BLaER1 treated with 17β-estradiol and CSF1 and Interleukin-3, amounts not matched to agents 10 nM and 100 nM (cell line): ENCODE measurements around the gene NECTIN2.

Source experiments
- H3K27ac ChIP-seq, 11 experiments: shearing (Covaris generic); formaldehyde crosslinking; 2 replicates each; pipeline ENCODE4 v1.8.1; 2022
- H3K27me3 ChIP-seq, 11 experiments: shearing (Covaris generic); formaldehyde crosslinking; 2 replicates each; pipeline ENCODE4 v1.8.1; 2022
- H3K36me3 ChIP-seq, 11 experiments: shearing (Covaris generic); formaldehyde crosslinking; 2 replicates each; pipeline ENCODE4 v1.8.1; 2022
- H3K4me1 ChIP-seq, 10 experiments: shearing (Covaris generic); formaldehyde crosslinking; 2 replicates each; pipeline ENCODE4 v1.8.1; 2022
- H3K4me2 ChIP-seq, 11 experiments: shearing (Covaris generic); formaldehyde crosslinking; 2 replicates each; pipeline ENCODE4 v1.8.1; 2022
- H3K4me3 ChIP-seq, 10 experiments: shearing (Covaris generic); formaldehyde crosslinking; 2 replicates each; pipeline ENCODE4 v1.8.1; 2022
- H3K9ac ChIP-seq, 11 experiments: shearing (Covaris generic); formaldehyde crosslinking; 2 replicates each; pipeline ENCODE4 v1.8.1; 2022
- H3K9me3 ChIP-seq, 11 experiments: shearing (Covaris generic); formaldehyde crosslinking; replicated peaks in 1 of 11; 2 replicates each; pipeline ENCODE4 v1.8.1; 2022
- H4K20me1 ChIP-seq, 11 experiments: shearing (Covaris generic); formaldehyde crosslinking; 2 replicates each; pipeline ENCODE4 v1.8.1; 2022
- Cebpa-rat ChIP-seq, 11 experiments: shearing (Covaris generic); IDR thresholded peaks; 2 replicates each; pipeline ENCODE4 v1.8.1; 2022

NECTIN2 gene

DNA sequence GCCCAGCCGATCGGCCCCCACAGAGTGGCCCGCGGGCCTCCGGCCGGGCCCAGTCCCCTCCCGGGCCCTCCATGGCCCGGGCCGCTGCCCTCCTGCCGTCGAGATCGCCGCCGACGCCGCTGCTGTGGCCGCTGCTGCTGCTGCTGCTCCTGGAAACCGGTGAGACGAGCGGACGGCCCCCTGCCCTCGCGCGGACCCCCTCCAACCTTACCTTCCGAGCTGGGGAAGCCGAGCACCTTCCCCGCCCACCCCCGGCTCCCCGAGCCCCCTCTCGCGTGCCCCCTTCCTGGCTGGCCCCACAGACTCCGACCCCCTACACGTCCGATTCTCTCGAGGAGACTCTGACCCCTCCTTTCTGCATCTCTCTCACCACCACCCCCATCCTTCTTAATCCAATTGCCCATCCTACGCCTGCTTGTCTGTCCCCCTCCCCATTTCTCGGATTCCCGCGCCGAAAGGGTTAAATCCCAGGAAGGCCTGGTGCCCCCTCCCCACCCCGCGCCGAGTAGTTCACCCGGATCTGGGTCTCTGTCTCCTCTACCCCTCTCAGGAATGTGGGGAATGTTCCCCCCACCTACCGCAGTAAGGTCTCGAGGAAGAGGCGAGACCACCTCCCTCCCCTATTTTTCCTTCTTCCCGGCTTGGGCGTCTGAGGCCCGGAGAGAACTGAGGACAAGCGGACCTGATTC lies 502 bp downstream of the NECTIN2 start:
- Histone ChIP-seq H4K20me1 (peaks cover 18 to 46% (median 34%) of the 10 kb centered on the region in 11 experiments; a peak in 20 of 22 replicates), H3K27me3 (no peaks in the 10 kb centered on the region), H3K36me3 (peaks cover 0 to 10% (median 0%) of the 10 kb centered on the region in 11 experiments; a peak in 3 of 22 replicates), H3K9ac (peak overlapping the region; percentile 96 to 100 (median 98)), H3K4me1 (peaks cover 45 to 57% (median 48%) of the 10 kb centered on the region in 10 experiments), H3K4me2 (peak overlapping the region; percentile 88 to 100 (median 99)), H3K4me3 (peak overlapping the region; percentile 88 to 99 (median 96)), H3K27ac (peak overlapping the region; percentile 92 to 99 (median 95)), H3K9me3 (no peaks in the 10 kb centered on the region)
- no peak for TF ChIP-seq Cebpa-rat (IDR thresholded peaks at IDR 0.05)

- peak overlapping the region; percentile 92 to 99 (median 95) for H3K27ac ChIP-seq
- peak overlapping the region; percentile 96 to 100 (median 98) for H3K9ac ChIP-seq
- no peaks in the 10 kb centered on the region for H3K9me3 ChIP-seq
- peaks cover 21 to 54% (median 42%) of the 10 kb centered on the region in 11 experiments; a peak in 20 of 22 replicates for H4K20me1 ChIP-seq
- peaks cover 0 to 12% (median 0%) of the 10 kb centered on the region in 11 experiments; a peak in 3 of 22 replicates for H3K36me3 ChIP-seq
- H3K4me3 ChIP-seq = peak overlapping the region; percentile 88 to 99 (median 96)
- no peaks in the 10 kb centered on the region for H3K27me3 ChIP-seq
- H3K4me2 ChIP-seq = peak overlapping the region; percentile 88 to 100 (median 99)
- H3K4me1 ChIP-seq = peaks cover 53 to 65% (median 56%) of the 10 kb centered on the region in 10 experiments
- TF ChIP-seq Cebpa-rat (IDR thresholded peaks at IDR 0.05) = no peak
Observed at GRCh38 chr19:44847144-44848035, 1.3 kb downstream of the NECTIN2 start.

DNA sequence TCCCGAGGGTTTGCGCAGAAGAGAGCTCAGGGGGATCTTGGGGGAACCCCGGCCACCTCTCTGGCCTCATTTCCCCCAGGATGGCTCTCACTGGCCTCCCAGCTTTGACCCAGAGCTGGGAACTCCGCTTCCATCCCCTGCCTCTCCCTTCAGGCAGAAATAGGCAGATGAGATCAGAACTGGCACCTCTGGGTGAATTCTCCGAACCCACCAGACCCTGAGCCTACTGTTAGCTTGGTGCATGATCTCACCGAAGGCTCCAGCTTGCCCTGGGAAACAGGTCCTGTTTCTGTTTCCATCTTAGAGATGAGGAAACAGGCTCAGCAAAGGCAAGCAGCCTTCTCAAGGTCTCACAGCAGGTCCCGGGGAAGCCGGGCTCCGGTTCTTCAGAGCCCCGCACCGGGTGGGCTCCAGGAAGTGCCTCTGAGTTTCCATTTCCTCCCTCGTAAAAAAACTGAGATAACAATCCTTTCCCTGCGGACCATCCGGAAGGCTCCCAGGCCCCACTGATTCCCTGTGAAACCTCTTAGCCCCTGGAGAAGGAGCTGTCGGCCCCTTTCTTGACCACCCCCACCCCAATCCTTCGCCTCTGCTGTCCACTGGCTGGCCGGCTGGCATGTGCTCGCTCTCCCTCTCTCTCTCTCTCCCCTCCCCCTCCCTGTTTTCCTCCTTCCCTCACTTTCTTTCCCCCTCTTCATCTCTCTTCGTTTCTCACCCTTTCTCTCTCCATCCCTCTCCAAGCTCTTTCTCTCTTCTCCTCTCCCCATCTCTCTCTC lies 2.1 kb downstream of the NECTIN2 start:
- Histone ChIP-seq H3K36me3 (peaks cover 0 to 12% (median 0%) of the 10 kb centered on the region in 11 experiments; a peak in 5 of 22 replicates), H3K4me1 (peaks cover 56 to 72% (median 64%) of the 10 kb centered on the region in 10 experiments), H3K27me3 (no peaks in the 10 kb centered on the region), H3K4me2 (peak overlapping the region; percentile 88 to 100 (median 99)), H3K4me3 (peak overlapping the region; percentile 88 to 99 (median 96)), H4K20me1 (peaks cover 21 to 62% (median 42%) of the 10 kb centered on the region in 11 experiments; a peak in 20 of 22 replicates), H3K9me3 (no peaks in the 10 kb centered on the region), H3K9ac (peak overlapping the region; percentile 96 to 100 (median 98)), H3K27ac (peak overlapping the region; percentile 8 to 99 (median 95); a peak in 21 of 22 replicates)
- TF ChIP-seq Cebpa-rat (IDR thresholded peaks at IDR 0.05) = no peak

GRCh38 chr19:44848812-44849447 lies 2.8 kb downstream of the NECTIN2 start:
- peak overlapping the region; percentile 96 to 100 (median 98) for H3K9ac ChIP-seq
- peak overlapping the region; percentile 88 to 99 (median 96) for H3K4me3 ChIP-seq
- peak overlapping the region; percentile 88 to 100 (median 99) for H3K4me2 ChIP-seq
- H3K27me3 ChIP-seq = no peaks in the 10 kb centered on the region
- H3K36me3 ChIP-seq = peaks cover 0 to 17% (median 6%) of the 10 kb centered on the region in 11 experiments; a peak in 9 of 22 replicates
- no peak for TF ChIP-seq Cebpa-rat (IDR thresholded peaks at IDR 0.05)
- H4K20me1 ChIP-seq = peaks cover 21 to 66% (median 42%) of the 10 kb centered on the region in 11 experiments; a peak in 20 of 22 replicates
- peak overlapping the region; percentile 8 to 99 (median 95); a peak in 21 of 22 replicates for H3K27ac ChIP-seq
- H3K9me3 ChIP-seq = no peaks in the 10 kb centered on the region
- H3K4me1 ChIP-seq = peaks cover 56 to 79% (median 69%) of the 10 kb centered on the region in 10 experiments

DNA sequence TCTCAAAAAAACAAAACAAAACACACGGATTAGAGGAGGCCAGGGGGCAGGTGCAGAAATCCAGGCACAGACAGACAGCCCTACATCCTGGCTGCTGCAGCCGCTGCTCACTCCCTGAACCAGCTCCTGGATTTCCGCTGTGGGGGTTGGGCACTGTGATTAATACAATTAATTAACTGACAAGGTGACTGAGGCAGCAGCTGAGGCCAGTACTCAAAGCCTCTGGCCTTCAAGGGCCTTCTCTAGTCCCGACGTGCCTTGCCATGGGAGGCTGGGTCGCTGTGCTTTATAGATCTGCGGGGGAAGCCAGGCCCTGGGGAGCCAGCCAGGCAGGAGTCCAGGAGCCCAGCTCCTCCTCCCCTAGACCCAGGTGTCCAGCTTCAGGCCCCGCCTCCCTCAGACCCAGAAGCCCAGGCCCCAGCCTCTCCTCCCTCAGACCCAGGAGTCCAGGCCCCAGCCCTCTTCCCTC lies 4.6 kb downstream of the NECTIN2 start:
- Histone ChIP-seq H3K27me3 (no peaks in the 10 kb centered on the region), H3K4me3 (peak overlapping the region in 1 of 10 experiments; percentile 4; a peak in 1 of 20 replicates), H3K4me1 (peaks cover 55 to 85% (median 72%) of the 10 kb centered on the region in 10 experiments), H3K4me2 (peak overlapping the region; percentile 88 to 100 (median 99)), H3K36me3 (peaks cover 4 to 25% (median 10%) of the 10 kb centered on the region in 11 experiments; a peak in 12 of 22 replicates), H4K20me1 (peaks cover 21 to 77% (median 42%) of the 10 kb centered on the region in 11 experiments; a peak in 20 of 22 replicates), H3K27ac (peak overlapping the region in 10 of 11 experiments; percentile 5 to 95 (median 38); a peak in 17 of 22 replicates), H3K9me3 (no peaks in the 10 kb centered on the region), H3K9ac (peak overlapping the region in 10 of 11 experiments; percentile 1 to 97 (median 55); a peak in 15 of 22 replicates)
- TF ChIP-seq Cebpa-rat (IDR thresholded peaks at IDR 0.05) = no peak

DNA sequence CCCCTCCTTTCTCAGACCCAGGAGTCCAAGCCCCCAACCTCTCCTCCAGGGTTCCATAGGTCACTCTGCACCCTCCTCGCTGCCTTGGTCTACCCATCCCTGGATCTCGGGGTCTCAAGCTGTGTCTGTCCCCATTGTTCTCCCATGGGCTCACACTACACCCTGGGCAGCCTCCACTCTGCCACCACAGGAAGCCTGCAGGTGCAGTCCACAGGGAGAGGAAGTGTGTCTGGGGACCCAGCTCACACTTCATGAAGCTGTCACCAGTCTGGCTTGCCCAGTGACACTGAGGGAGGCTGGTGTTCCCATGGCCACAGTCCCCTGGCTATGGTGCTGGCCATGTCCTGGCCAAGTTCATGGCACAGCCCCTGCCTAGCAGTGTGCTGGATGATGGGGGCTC lies 5.3 kb downstream of the NECTIN2 start:
- peaks cover 62 to 93% (median 79%) of the 10 kb centered on the region in 10 experiments for H3K4me1 ChIP-seq
- peak overlapping the region in 1 of 10 experiments; percentile 4; a peak in 1 of 20 replicates for H3K4me3 ChIP-seq
- H3K9me3 ChIP-seq = no peaks in the 10 kb centered on the region
- H4K20me1 ChIP-seq = peaks cover 21 to 85% (median 42%) of the 10 kb centered on the region in 11 experiments; a peak in 20 of 22 replicates
- peaks cover 4 to 25% (median 10%) of the 10 kb centered on the region in 11 experiments; a peak in 12 of 22 replicates for H3K36me3 ChIP-seq
- TF ChIP-seq Cebpa-rat (IDR thresholded peaks at IDR 0.05) = no peak
- H3K9ac ChIP-seq = peak overlapping the region; percentile 1 to 97 (median 55); a peak in 17 of 22 replicates
- no peaks in the 10 kb centered on the region for H3K27me3 ChIP-seq
- peak overlapping the region in 9 of 11 experiments; percentile 5 to 95 (median 39); a peak in 13 of 22 replicates for H3K27ac ChIP-seq
- H3K4me2 ChIP-seq = peak overlapping the region; percentile 88 to 100 (median 99)

DNA sequence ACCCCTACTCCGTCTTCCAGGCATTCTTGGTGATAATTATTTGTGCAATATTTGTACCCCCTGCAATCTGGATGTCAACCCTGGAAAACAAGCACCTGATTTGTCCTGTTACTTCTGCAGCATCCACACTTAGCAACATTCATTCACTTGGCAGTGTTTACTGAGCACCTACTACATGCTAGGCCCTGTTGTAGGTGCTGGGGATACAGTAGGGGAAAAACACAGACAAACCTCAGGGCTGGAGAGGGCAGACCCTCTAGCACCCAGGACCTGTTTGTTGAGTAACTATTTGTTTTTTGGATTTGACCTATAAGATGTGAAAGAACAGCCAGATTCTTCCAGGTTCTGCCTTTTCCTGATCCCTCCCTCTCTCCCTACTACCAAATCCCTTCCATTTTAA lies 9.5 kb downstream of the NECTIN2 start:
- peak overlapping the region in 6 of 11 experiments; percentile 28 to 76 (median 70); a peak in 8 of 22 replicates for H3K9ac ChIP-seq
- no peak for TF ChIP-seq Cebpa-rat (IDR thresholded peaks at IDR 0.05)
- H4K20me1 ChIP-seq = peaks cover 12 to 98% (median 37%) of the 10 kb centered on the region in 11 experiments; a peak in 20 of 22 replicates
- H3K27me3 ChIP-seq = no peaks in the 10 kb centered on the region
- H3K4me3 ChIP-seq = peak overlapping the region in 3 of 10 experiments; percentile 7 to 55 (median 27); a peak in 2 of 20 replicates
- H3K36me3 ChIP-seq = peaks cover 24 to 50% (median 29%) of the 10 kb centered on the region in 11 experiments; a peak in 21 of 22 replicates
- H3K27ac ChIP-seq = peak overlapping the region; percentile 63 to 89 (median 81); a peak in 20 of 22 replicates
- H3K9me3 ChIP-seq = no peaks in the 10 kb centered on the region; a peak in 1 of 22 replicates
- peak overlapping the region; percentile 80 to 98 (median 91) for H3K4me2 ChIP-seq
- peaks cover 49 to 89% (median 71%) of the 10 kb centered on the region in 10 experiments for H3K4me1 ChIP-seq
